Left ventricle myocardium inferior (tissue), 1 donor: ENCODE data around the gene MAPT. TPM values are rescaled to one million over a fixed set of nuclear protein-coding genes. Genes with fewer than 3 reads are reported as not detected.

Experiments used
- DNase-seq: peaks from one replicate; pipeline ENCODE4 v3.0.0-alpha.2; 2020
- H3K27ac ChIP-seq: fragments of 200-600 bp; replicated peaks from 2 replicates; pipeline ENCODE4 v1.8.0; 2021
- H3K27me3 ChIP-seq: fragments of 200-600 bp; 2 replicates; pipeline ENCODE4 v1.8.0; 2021; ENCODE audit warnings: low read depth
- H3K36me3 ChIP-seq: fragments of 200-600 bp; 2 replicates; pipeline ENCODE4 v1.8.0; 2021
- H3K4me1 ChIP-seq: fragments of 200-600 bp; 2 replicates; pipeline ENCODE4 v1.8.0; 2021
- H3K4me3 ChIP-seq: fragments of 200-600 bp; 2 replicates; pipeline ENCODE4 v1.8.0; 2021; ENCODE audit warnings: mild to moderate bottlenecking, moderate library complexity
- H3K9me3 ChIP-seq: fragments of 200-600 bp; replicated peaks from 2 replicates; pipeline ENCODE4 v1.8.0; 2021
- intact Hi-C: fragments of 100-400 bp; cut with micrococcal nuclease; formaldehyde crosslinking; loops from one replicate; pipeline ENCODE4 v1.11.0; 2022
- total RNA-seq: library from RNA; stranded (reverse); fragmentation: NEBNext Ultra II Directional; extraction: Animal tissue kit (Norgen Biotek cat#: 25700); gene quantifications from one replicate; pipeline ENCODE4 v1.2.1, GENCODE V29; 2021
- TF ChIP-seq, protein P1 (sequence below): fragments of 200-600 bp; IDR thresholded peaks from 2 replicates; pipeline ENCODE4 v1.8.0; 2021; ENCODE audit warnings: antibody characterized with exemption, mild to moderate bottlenecking, borderline replicate concordance
- donor health status: DM: no; HTN: yes; CAD: no; lungs with severe emphysema.

MAPT gene
- total RNA-seq, 1 donor from 2014 or later = 28.6 TPM

DNA sequence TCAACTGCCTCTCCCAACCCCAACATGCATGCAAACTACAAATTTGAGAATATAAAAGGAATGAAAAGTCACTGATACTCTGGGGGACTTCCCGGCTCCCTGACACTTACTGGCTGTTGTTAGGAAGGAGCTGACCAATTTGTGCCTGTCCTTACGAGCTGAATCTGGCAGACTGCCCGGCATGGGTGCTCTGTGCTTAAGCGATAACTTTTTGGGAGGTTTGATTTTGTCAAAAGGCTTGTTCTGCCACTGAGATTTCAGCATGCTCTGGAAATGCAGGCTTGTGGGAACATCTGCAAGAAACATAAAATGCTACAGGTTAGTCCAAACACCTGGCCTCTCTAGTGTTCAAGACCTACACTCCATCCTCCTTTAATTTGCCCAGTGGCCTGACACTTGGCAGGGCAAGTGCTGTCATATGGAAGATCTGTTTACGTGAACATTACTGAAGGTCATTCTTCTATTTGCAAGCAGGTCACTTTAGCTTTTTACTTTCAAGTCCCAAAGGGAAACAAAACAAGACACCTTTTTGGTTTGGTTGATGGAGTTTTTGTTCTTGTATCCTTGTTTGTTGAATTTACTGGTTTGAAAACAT is 145.3 kb downstream of the MAPT start:
- Histone ChIP-seq H3K4me3 (no peak overlapping the region), H3K4me1 (peaks cover 45% of the 10 kb centered on the region), H3K9me3 (no peaks in the 10 kb centered on the region), H3K27ac (peak overlapping the region; percentile 46), H3K36me3 (peaks cover 61% of the 10 kb centered on the region), H3K27me3 (no peaks in the 10 kb centered on the region)
- peak; percentile 60 for DNase-seq
- TF ChIP-seq, protein P1, sequence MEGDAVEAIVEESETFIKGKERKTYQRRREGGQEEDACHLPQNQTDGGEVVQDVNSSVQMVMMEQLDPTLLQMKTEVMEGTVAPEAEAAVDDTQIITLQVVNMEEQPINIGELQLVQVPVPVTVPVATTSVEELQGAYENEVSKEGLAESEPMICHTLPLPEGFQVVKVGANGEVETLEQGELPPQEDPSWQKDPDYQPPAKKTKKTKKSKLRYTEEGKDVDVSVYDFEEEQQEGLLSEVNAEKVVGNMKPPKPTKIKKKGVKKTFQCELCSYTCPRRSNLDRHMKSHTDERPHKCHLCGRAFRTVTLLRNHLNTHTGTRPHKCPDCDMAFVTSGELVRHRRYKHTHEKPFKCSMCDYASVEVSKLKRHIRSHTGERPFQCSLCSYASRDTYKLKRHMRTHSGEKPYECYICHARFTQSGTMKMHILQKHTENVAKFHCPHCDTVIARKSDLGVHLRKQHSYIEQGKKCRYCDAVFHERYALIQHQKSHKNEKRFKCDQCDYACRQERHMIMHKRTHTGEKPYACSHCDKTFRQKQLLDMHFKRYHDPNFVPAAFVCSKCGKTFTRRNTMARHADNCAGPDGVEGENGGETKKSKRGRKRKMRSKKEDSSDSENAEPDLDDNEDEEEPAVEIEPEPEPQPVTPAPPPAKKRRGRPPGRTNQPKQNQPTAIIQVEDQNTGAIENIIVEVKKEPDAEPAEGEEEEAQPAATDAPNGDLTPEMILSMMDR = no peak
- intact Hi-C loops = loop anchor here (5.0 kb wide), 2 partner anchors 158 to 173 kb away; no protein-coding TSS in a partner anchor

DNA sequence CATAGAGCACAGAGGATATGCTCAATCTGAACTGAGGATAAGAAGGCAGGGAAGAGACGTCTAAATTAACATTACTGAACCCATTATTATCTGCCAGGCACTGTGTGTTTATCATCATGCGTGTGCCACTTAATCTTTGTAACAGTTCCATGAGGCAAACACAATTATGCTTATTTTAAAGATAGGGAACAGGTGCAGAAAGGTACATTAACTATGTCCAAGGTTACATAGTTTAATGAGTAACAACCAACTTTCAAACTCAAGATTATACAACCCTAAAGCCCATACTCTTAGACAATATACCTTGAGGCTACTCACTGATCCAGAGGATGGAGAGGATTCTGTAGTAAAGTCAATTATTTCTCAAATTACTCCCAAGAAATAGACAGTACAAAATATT is 147.9 kb downstream of the MAPT start:
- TF ChIP-seq, protein P1 = no peak
- H3K9me3 ChIP-seq = no peaks in the 10 kb centered on the region
- H3K4me1 ChIP-seq = peaks cover 66% of the 10 kb centered on the region
- intact Hi-C loops = loop anchor here (5.0 kb wide), 2 partner anchors 155 to 170 kb away; no protein-coding TSS in a partner anchor
- DNase-seq = no peak
- no peak overlapping the region for H3K27ac ChIP-seq
- no peak overlapping the region for H3K4me3 ChIP-seq
- no peaks in the 10 kb centered on the region for H3K27me3 ChIP-seq
- peaks cover 52% of the 10 kb centered on the region for H3K36me3 ChIP-seq

DNA sequence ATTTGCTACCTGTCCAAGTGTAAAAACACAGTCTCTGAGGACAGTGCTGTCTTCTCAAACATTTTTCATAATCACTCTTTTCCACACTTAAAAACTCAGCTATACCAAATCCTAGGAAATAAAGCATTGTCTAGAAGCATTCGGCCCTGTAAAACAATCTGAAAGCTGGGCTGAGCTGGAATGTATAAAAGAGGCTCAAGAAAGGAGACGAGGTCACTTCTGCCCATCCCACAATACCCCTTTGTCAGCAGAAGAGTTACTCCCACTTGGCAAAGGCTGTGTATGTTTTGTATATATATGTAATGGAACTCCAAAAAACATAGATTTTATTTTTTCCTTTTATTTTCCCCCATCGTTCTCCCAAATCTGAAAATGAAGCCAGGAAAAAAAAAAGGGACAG is 148.6 kb downstream of the MAPT start:
- intact Hi-C loops = loop anchor here (5.0 kb wide), 2 partner anchors 154 to 169 kb away; no protein-coding TSS in a partner anchor
- Histone ChIP-seq H3K27me3 (no peaks in the 10 kb centered on the region), H3K27ac (no peak overlapping the region), H3K4me3 (no peak overlapping the region), H3K4me1 (peaks cover 68% of the 10 kb centered on the region), H3K36me3 (peaks cover 52% of the 10 kb centered on the region), H3K9me3 (no peaks in the 10 kb centered on the region)
- TF ChIP-seq, protein P1 = no peak
- DNase-seq = no peak

DNA sequence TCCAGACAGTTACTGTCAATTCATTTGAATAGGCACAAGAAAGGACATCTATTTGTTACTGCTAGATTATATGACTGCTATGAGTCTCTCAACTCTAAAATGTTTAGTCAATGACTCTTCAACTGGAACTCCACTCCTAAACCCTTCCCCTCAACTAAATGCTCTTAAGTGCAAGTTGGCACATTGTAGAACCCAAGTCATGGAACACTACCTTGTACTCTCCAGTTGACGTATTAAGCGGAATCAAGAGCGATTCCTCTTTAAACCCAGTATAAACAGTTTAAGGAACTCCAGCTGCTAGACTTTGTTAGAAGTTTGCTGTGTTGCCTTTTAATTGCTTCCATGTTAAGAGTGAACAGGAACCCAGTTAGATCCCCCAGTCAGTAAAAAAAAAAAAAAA is 149.3 kb downstream of the MAPT start:
- intact Hi-C loops = loop anchor here (5.0 kb wide), 2 partner anchors 154 to 169 kb away; no protein-coding TSS in a partner anchor

DNA sequence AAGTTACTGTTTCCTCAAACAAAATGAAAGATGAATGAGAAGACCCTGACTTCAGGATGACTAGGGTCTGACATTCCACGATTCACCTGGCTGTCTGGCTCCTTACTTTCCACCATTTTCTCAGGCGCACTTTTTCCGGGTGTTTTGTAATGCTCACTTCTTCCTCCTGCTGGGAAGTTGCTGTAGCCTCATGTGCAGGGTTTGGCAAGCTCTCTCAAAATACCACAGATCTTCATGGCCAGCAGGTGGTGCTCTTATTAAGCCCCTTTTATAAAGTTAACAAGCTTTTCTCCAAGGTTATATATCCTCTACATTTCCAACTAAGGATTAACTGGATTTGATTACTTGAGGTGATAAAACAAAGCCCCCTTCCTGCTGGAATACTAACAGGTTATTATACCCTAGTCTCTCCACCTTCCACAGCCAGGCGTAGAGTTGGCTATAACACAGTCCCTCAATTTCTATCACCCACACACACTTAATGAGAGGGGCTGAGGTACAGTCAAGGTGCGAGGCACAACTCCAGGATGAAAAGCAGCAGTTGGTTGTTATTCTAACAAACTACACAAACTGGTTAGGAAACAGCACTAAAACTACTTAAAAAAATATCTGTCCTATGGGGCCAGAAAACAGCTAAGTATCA is 150.1 kb downstream of the MAPT start:
- TF ChIP-seq, protein P1 = peak; percentile 89
- DNase-seq = no peak
- H3K4me3 ChIP-seq = no peak overlapping the region
- H3K36me3 ChIP-seq = peaks cover 49% of the 10 kb centered on the region
- H3K27me3 ChIP-seq = no peaks in the 10 kb centered on the region
- intact Hi-C loops = loop anchor here (5.0 kb wide), 2 partner anchors 153 to 168 kb away; no protein-coding TSS in a partner anchor
- peak overlapping the region; percentile 47 for H3K27ac ChIP-seq
- H3K4me1 ChIP-seq = peaks cover 55% of the 10 kb centered on the region
- H3K9me3 ChIP-seq = no peaks in the 10 kb centered on the region

More for the DNA sequence above, 149.3 kb downstream of the MAPT start:
- peak overlapping the region; percentile 47 for H3K27ac ChIP-seq
- no peak overlapping the region for H3K4me3 ChIP-seq
- no peaks in the 10 kb centered on the region for H3K27me3 ChIP-seq
- peaks cover 63% of the 10 kb centered on the region for H3K4me1 ChIP-seq
- TF ChIP-seq, protein P1 = no peak
- H3K9me3 ChIP-seq = no peaks in the 10 kb centered on the region
- peaks cover 52% of the 10 kb centered on the region for H3K36me3 ChIP-seq
- DNase-seq = no peak
